ENCODE results near the gene TAPBPL. TPM values are rescaled to one million over a fixed set of nuclear protein-coding genes. Genes with fewer than 3 reads are reported as not detected.

TAPBPL gene
- total and polyA plus RNA-seq, 2 of the 13 experiments (the other 11 are each of a cell fraction or from before 2014, with no cell fraction given) = 10.0 to 14.5 TPM

DNA sequence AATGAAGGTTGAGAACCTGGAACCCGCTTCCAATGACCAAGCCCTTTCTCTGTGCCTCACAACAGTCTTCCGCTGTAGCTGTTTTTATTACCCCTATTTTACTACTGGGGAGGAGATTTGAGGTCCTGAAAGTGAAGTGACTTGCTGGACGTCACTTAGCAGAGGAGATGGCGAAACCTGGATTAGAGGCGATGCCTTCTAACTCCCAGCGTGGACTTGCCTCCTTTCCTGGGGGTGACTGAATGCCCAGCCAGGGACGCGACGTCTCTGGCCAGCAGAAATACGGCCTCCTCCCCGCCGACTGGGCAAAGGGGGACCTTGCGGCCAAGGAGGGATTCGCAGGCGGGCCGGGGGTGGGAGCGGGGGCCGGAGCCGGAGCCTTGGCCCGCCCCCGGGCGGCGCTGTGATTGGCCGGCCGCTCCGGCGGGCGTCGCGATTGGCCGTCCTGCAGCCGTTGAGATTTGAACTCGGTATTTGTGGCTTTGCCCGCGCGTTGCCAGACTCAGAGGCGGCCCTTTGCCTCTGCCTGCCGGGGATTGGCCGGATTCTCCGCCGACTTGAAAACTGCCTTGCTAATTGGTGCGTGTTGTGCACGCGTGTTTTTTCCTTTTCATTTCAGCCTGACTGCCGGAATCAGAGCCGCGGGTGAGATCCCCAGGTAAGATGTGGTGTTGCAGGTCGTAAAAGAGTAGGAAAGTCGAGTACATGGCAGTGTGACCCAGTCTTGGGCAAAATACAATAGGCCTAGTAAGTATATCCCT lies 41.8 kb downstream of the TAPBPL start, which contains the start of gene NCAPD2:
Gene NCAPD2, plus strand, starts transcription at position 606 of the 761 bp plus-strand sequence. CDS start 997 bp downstream, outside the sequence.
- H3K27ac ChIP-seq (ENCODE audit: extremely low read length, insufficient read depth, low read length) = peak within 1 kb of the TSS; percentile 98
- peaks cover 4 to 35% of the 10 kb centered on the region in 2 experiments; a peak in 3 of 5 replicates for H3K36me3 ChIP-seq (replicated peaks in 1 of 2; ENCODE audit: control insufficient read depth in 1 of 2, insufficient read depth in 2 of 2, low read length in 2 of 2)
- peak; percentile 94 for DNase-seq (ENCODE audit: low spot score)
- no peak for TF ChIP-seq THYN1 (CRISPR knock-in tag; IDR thresholded peaks at IDR 0.05; ENCODE audit: borderline replicate concordance, low read depth)
- TF ChIP-seq ZNF331 (CRISPR knock-in tag; IDR thresholded peaks at IDR 0.05) = no peak
- TF ChIP-seq ZNF430 (CRISPR knock-in tag; IDR thresholded peaks at IDR 0.05) = peak; percentile 68
- TF ChIP-seq BRCA1 (CRISPR knock-in tag; IDR thresholded peaks at IDR 0.05) = no peak
- peak; percentile 44 for TF ChIP-seq ZFX (CRISPR knock-in tag; IDR thresholded peaks at IDR 0.05; ENCODE audit: low read depth)
- TF ChIP-seq, protein P1, sequence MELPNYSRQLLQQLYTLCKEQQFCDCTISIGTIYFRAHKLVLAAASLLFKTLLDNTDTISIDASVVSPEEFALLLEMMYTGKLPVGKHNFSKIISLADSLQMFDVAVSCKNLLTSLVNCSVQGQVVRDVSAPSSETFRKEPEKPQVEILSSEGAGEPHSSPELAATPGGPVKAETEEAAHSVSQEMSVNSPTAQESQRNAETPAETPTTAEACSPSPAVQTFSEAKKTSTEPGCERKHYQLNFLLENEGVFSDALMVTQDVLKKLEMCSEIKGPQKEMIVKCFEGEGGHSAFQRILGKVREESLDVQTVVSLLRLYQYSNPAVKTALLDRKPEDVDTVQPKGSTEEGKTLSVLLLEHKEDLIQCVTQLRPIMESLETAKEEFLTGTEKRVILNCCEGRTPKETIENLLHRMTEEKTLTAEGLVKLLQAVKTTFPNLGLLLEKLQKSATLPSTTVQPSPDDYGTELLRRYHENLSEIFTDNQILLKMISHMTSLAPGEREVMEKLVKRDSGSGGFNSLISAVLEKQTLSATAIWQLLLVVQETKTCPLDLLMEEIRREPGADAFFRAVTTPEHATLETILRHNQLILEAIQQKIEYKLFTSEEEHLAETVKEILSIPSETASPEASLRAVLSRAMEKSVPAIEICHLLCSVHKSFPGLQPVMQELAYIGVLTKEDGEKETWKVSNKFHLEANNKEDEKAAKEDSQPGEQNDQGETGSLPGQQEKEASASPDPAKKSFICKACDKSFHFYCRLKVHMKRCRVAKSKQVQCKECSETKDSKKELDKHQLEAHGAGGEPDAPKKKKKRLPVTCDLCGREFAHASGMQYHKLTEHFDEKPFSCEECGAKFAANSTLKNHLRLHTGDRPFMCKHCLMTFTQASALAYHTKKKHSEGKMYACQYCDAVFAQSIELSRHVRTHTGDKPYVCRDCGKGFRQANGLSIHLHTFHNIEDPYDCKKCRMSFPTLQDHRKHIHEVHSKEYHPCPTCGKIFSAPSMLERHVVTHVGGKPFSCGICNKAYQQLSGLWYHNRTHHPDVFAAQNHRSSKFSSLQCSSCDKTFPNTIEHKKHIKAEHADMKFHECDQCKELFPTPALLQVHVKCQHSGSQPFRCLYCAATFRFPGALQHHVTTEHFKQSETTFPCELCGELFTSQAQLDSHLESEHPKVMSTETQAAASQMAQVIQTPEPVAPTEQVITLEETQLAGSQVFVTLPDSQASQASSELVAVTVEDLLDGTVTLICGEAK (IDR thresholded peaks at IDR 0.05) = no peak
- TF ChIP-seq, protein P1 (CRISPR knock-in tag; IDR thresholded peaks at IDR 0.05) = 0 out of 2 replicates have a peak, but pooled peaks have one; percentile 5
- TF ChIP-seq PHF5A (CRISPR knock-in tag; IDR thresholded peaks at IDR 0.05; ENCODE audit: low read depth, unreplicated experiment) = no peak
- no peak for TF ChIP-seq ZBTB42 (CRISPR knock-in tag; IDR thresholded peaks at IDR 0.05)
- no peak for TF ChIP-seq IRF1 (CRISPR knock-in tag; IDR thresholded peaks at IDR 0.05; ENCODE audit: low read depth)
- TF ChIP-seq FOXO1 (CRISPR knock-in tag; IDR thresholded peaks at IDR 0.05) = no peak
- no peak for TF ChIP-seq FLYWCH1 (CRISPR knock-in tag; IDR thresholded peaks at IDR 0.05)
- TF ChIP-seq SATB2 (CRISPR knock-in tag; IDR thresholded peaks at IDR 0.05) = peak; percentile 43; the same call in 1 of the 2 replicates
- no peak for TF ChIP-seq RAD51 (IDR thresholded peaks at IDR 0.05; ENCODE audit: borderline replicate concordance)
- no peak for TF ChIP-seq YY1 (IDR thresholded peaks at IDR 0.05; ENCODE audit: insufficient read depth, insufficient replicate concordance, low read depth, low read length)

More for the DNA sequence above, 41.8 kb downstream of the TAPBPL start, which contains the start of gene NCAPD2:
- H3K4me2 ChIP-seq (ENCODE audit: low read depth, low read length) = peak within 1 kb of the TSS; percentile 97
- H3K79me2 ChIP-seq (ENCODE audit: insufficient read depth, low read length) = peaks cover 44% of the 10 kb centered on the region
- in situ Hi-C loops (cut with HindIII; ENCODE audit: extremely low pct_ligation_motif_present, low pct_unique_long_range_greater_than_20kb) = no loop called here
- peaks cover 7% of the 10 kb centered on the region for H4K20me1 ChIP-seq (ENCODE audit: insufficient read depth, low read length)
- H3K9me3 ChIP-seq (ENCODE audit: low read length) = no peaks in the 10 kb centered on the region
- peak within 1 kb of the TSS; percentile 94 for H3K9ac ChIP-seq (ENCODE audit: insufficient read depth, low read depth, low read length)
- peak within 1 kb of the TSS; percentile 80 to 83 (median 81) for H3K4me3 ChIP-seq (replicated peaks in 1 of 3; ENCODE audit: insufficient read depth in 1 of 3, low read depth in 2 of 3, low read length in 3 of 3)
- ChIA-PET POLR2A (interaction anchor here (0.7 to 2.1 kb wide), 22 partner anchors 8 to 298 kb away, joined by 3 to 38 read pairs (median 5); partner anchors contain the start of genes COPS7A, GAPDH, LTBR and NOP2), CTCF (ENCODE audit: low intra/inter-chr PET ratio, low total read pairs) (no interaction called here)
- no peak within 1 kb of the TSS for H2AFZ ChIP-seq (ENCODE audit: low read length)
- no peaks in the 10 kb centered on the region; a peak in 1 of 5 replicates for H3K27me3 ChIP-seq (ENCODE audit: control insufficient read depth in 1 of 2, insufficient read depth in 2 of 2, low read length in 2 of 2)
- peak; percentile 94 for ATAC-seq
- H3K4me1 ChIP-seq (ENCODE audit: insufficient read depth, low read length) = peaks cover 38% of the 10 kb centered on the region
- peak; percentile 26 for FAIRE-seq
- intact Hi-C loops (cut with micrococcal nuclease; ENCODE audit: unreplicated experiment) = loop anchor here (1.0 to 2.0 kb wide), 2 partner anchors 39 to 70 kb away; no protein-coding TSS in a partner anchor
- BruUV-seq (replicated peaks) = no TSS peak
- 4% methylated on average over 17 of the region's 49 CpGs for WGBS (ENCODE audit: low lambda C conversion rate)

All from HepG2 (cell line).